HG02973 (cell line): ENCODE results near the gene PKM.
A peak's percentile ranks its signal among the peaks of the same experiment; 100 is the strongest.

Experiments used
- ATAC-seq: cut with Tn5 transposase; IDR thresholded peaks from one replicate; pipeline ENCODE4 v1.9.1; 2021; ENCODE audit warnings: moderate library complexity; ENCODE audit not compliant: unreplicated experiment

PKM gene

DNA sequence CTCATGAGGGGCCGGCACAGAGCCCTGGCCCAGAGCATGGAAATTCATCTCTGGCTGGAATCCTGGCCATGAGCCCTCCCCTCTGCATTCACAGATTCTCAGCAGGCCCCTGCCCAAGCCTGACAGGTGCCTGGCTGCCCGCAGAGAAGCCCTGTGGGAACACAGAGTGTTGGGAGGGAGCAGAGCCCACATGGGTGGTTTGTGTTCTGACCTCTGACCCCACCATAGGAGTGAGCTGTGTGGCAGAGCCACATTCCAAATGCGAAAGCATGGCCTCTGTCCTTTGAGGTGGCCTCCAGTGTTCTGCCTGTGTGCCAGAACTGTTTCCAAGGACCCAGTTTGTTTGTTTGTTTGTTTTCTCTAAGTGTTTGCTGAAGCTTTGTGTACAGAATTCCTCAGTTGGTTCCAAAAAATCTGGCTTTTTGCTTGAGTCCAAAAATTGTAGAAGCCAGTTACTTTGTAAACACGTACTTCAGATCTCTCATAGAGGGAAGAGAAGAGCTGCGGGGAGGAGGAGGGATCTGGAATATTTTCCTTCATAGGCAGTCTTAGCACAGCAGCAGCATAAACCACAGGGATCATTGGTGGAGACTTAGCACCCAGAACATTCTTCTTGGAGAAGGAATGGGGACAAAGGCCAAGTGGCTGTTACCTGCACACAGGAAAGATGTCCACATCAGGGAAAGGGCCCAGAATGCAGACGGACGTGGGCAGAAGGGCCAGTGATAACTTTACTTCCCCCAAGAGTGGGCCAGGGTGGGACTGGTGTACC is 69.4 kb downstream of the PKM start:
- ATAC-seq = no peak

DNA sequence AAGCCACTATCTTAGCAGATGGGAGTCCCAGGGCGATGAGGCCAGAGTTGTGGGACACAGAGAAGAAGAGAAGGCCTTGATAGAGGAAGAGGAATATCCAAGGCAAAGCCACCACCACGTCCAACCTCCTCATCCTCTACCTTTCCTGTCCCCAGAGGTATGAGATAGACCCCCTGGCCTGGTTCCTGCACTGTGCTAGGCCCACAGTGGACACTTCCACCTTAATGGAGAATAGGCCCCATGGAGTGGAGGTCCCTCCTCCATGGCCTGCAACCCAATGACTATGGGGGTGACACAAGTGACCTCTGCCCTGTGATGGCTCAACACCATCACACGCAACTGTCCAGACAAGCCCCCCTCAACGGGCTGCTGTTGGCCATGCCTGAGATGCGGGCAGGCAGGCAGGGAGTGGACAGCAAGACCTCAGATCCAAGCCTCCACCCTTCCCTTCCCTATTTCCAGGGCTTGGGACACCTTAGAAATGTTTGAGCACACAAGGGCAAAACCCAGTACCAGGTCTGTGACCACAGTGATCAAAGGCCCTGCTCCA is 70.2 kb downstream of the PKM start:
- ATAC-seq = no peak

GRCh38 chr15:72156928-72157327 is 74.1 kb downstream of the PKM start:
- no peak for ATAC-seq

- peak; percentile 70 for ATAC-seq
These were observed 75.1 kb downstream of the PKM start for GRCh38 chr15:72155635-72156616.

- ATAC-seq = no peak
These were observed 75.9 kb downstream of the PKM start for GRCh38 chr15:72155003-72155621.

- no peak for ATAC-seq
These were observed 76.7 kb downstream of the PKM start for GRCh38 chr15:72154316-72154715.

GRCh38 chr15:72153269-72154000 is 77.6 kb downstream of the PKM start:
- ATAC-seq = no peak
